NCI-H510A treated with DMSO at 0.1 percent for 48 hours (cell line): ENCODE results near the gene HES4.

Source experiments
- DNase-seq: peaks from one replicate; lab custom pipeline; 2025; lab: John Stamatoyannopoulos, UW

Gene HES4

DNA sequence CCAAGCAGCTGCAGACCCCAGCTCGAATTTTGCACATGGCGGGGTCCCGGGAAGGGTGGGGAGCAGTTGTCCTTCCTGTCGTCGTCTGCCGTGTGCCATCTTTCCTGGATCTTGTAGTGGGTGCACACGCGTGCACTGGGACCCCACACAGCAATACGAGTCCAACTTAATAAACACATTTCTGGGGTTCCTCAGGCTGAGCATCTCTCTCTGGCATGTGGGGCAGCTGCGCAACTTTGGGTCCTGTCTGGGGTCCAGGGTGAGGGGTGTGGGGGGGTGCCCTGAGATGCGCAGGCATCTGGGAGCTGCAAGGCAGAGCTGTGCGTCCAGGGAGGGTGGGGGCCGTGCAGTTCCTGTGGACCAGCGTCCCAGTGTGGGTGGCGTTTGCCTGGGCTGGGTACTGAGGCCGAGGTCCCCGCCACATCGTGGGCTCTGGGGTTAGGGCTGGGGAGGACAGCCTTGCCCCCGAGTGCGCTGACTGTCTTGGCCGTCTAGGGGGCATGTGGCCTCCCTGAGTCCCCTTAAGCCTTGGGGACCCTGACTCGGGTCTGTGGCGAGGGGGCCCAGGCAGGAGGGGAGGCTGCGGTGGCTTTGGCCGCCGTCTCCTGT lies 34.3 kb downstream of the HES4 start:
- no peak for DNase-seq

GRCh38 chr1:964691-965525 lies 35.0 kb downstream of the HES4 start:
- no peak for DNase-seq

GRCh38 chr1:963746-964525 lies 36.0 kb downstream of the HES4 start:
- DNase-seq, result no peak

GRCh38 chr1:963301-963651 lies 36.6 kb downstream of the HES4 start:
- no peak for DNase-seq

- no peak for DNase-seq
Measured at GRCh38 chr1:962381-963300, 37.3 kb downstream of the HES4 start.

GRCh38 chr1:961132-961669 lies 38.7 kb downstream of the HES4 start:
- DNase-seq, result no peak

- DNase-seq, result peak; percentile 29
Measured at GRCh38 chr1:960363-961131, 39.4 kb downstream of the HES4 start, which contains the start of gene KLHL17. Gene KLHL17, plus strand, starts transcription at chr1:960584. Its CDS starts 110 bp downstream, at chr1:960694.

- DNase-seq, result no peak
Measured at GRCh38 chr1:959731-960362, 40.0 kb downstream of the HES4 start.

DNA sequence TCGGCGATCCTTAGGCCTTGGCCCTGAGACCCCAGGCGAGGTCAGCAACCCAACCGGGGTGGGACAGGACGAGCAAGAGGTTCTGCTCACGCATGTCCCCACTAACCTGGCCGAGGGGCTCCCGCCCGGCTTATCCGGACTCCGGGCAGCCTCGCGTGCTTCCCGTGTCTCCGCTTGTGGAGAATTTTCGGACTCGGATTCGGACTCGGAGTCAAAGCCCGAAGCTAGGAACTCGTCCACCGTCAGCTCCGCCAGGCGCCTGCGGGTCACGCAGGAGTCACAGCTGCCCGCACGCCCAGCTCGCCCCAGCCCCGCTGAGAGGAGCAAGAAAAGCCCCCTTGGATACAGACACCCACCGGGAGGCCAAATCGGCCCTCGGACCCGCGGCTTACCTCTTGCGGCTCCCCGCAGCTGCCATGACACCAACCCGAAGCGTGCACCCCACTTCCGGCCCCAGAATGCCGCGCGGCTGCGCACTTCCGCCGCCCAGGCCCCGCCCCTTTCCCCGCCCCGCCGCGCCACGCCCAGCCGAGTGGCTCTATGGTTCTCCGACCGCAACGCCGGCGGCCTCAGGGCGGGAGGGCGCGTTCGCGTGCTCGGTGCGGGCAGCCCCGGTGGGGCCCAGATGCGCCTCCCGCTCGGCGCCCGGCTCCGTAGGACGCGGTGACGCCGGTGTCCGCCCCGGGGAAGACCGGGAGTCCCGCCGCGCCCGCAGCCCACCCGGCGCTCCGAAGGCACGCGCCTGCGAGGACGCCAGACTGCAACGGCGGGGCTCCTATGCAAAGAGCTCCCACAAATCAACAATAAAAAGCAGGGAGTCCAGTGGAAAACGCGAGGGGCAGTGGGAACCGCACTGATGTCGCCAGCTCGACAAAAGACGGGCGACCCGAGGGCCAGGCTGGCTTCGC lies 40.8 kb downstream of the HES4 start, which contains the start of gene NOC2L:
TSS of gene NOC2L (minus strand) at position 434 of the 908 bp plus-strand sequence. CDS start at position 418, 16 bp downstream.
- peak; percentile 70 for DNase-seq

DNA sequence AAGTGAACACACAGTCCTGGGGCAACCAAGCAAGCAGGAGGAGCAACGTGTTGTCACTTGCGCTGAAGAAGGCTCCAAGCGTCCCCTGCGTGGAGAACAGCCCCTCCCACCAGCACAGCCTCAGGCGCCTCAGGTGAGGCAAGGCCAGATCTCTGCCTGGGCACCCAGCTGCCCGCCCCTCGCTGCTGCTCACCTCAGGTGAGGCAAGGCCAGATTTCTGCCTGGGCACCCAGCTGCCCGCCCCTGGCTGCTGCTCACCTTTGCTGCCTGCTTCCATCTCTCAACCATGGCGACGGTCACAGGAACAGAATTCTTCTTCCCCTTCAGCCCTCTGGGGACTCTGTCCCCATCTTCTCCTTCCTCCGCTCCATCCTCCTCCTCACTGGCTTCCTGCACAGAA lies 43.3 kb downstream of the HES4 start:
- no peak for DNase-seq

DNA sequence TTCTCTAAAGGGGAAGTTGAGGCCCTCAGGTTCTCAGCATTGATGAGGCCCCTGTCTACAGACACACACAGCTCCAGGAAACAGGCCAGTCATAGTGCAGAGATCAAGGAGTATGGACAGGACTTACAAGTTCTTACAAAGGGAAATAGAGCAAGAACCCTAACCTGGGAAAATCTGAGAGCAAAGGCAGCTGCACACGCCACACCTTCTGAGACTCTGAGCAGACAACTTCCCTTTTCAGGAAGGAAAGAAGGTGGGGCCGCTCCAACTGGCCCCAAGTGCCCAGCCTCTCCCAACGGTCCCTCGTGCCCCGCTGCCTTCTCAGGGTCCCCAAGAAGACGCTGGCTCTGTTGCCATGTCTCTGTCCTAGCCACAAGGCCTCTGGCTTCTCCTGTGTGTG lies 44.4 kb downstream of the HES4 start:
- no peak for DNase-seq

GRCh38 chr1:954927-955326 lies 45.0 kb downstream of the HES4 start:
- no peak for DNase-seq

DNA sequence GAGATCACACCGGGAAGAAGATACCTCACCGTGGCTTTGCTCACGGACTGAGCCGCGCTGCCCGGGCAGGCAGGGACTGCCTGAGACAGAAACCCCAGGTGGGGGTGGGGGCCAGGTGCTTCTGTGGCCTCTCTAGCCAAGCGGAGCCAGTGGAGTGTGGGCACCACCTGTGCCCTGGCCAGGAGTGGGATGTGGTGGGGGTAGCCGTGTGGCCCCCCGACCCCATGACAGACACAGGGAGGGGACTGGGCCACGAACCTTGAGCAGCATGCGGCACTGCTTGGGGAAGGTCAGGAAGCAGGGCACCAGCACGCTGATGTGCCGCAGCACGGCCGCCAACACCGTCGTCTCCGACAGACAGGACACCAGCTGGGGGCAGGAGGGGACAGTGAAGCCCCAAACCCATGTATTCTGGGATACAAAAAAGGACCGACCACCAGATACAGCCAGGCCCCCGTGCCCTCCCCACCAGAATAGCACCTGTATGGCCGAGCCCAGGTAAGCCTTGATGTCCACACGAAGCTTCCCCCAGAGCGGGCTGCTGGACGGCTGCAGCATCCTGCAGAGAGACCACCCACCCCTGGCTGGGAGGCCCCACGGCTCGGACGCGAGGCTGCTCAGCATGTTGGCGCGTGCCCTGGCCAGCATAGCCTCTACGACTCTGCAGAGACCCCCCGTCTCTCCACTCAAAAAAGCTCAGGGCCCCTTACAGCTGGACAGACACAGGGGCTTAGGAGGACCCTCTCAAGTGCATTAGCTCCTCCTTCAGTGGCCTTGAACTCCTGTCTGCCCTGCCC lies 46.2 kb downstream of the HES4 start:
- no peak for DNase-seq

DNA sequence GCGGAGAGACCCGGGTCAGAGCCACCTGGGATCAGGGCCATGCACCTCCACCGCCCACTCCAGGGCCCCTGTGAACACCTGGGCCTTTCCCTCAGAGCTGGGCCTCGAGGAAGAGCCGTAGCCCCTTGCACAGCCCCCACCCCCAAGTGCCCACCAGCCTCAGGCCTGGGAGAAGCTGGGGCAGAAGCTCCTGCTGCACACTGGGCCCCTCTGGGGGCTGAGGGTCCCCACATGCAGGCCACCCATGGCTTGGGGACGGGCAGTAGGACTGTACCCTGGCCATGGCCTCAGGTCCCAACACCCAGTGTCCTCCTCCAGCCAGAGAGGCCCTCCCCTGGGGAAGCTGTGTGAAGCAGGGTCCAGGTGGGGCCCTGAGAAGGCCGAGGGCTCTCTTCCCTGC lies 47.3 kb downstream of the HES4 start:
- DNase-seq, result no peak

- DNase-seq, result no peak
Measured at GRCh38 chr1:952201-952600, 47.7 kb downstream of the HES4 start.

DNA sequence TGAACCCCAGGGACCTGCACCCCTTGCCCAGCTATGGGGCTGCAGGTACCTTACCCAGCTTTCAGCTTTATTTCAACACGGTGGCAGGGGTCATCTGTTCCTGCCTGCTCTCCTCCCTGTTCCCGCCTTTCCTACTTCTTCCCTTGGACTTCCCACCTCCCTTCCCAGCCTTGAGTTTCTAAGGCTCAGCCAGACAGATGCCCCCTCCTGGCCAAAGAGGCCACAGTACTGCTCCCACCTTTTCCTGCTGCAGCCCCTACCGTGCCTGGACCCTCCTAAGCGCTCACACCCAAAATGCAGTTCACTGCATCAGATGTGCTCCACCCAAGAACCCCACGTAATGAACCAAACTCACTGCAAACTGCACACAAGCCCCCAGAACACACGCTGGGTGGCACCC lies 48.5 kb downstream of the HES4 start:
- no peak for DNase-seq

DNA sequence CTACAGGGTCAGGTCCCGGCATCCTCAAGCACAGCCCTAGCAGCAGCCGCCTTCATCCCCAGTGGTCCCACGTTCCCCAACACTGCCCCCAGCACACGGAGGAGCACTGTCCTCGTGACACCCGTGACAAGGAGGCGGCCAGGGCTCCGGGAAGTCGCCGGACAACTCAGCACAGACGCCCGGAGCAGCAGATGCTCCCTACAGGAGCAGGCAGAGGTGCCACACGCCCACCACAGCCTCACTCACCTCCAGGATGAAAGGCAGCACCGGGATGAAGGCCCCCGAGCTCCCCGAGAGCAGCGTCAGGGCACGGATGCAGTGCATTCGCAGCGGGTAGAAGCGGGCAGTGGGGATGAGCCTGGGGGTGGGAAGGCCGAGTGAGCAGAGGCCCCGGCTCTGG lies 49.0 kb downstream of the HES4 start:
- no peak for DNase-seq

DNA sequence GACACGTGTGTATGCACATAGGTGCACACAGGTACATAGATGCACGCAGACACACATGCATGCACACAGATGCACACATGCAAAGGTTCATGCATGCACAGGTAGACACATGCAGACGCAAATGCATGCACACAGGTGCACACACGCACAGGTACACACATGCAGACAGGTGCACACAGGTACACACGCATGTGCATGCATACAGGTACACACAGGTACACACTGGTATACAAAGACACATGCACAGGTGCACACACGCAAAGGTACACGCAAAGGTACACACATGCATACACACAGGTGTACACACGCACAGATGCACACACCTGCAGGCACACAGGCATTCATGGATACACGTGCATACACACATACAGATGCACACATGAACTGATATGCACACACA lies 49.6 kb downstream of the HES4 start:
- no peak for DNase-seq
